GM21717 (cell line): ENCODE results near the gene ASF1B.

Source experiments
- ATAC-seq: cut with Tn5 transposase; IDR thresholded peaks from one replicate; pipeline ENCODE4 v1.9.1; 2021; ENCODE audit warnings: mild to moderate bottlenecking, moderate library complexity; ENCODE audit not compliant: unreplicated experiment

The ASF1B gene

GRCh38 chr19:14112051-14112808 is 24.2 kb downstream of the ASF1B start:
- no peak for ATAC-seq

- ATAC-seq: no peak
Measured at GRCh38 chr19:14111486-14111885, 24.9 kb downstream of the ASF1B start.

GRCh38 chr19:14110650-14111049 is 25.7 kb downstream of the ASF1B start:
- no peak for ATAC-seq

DNA sequence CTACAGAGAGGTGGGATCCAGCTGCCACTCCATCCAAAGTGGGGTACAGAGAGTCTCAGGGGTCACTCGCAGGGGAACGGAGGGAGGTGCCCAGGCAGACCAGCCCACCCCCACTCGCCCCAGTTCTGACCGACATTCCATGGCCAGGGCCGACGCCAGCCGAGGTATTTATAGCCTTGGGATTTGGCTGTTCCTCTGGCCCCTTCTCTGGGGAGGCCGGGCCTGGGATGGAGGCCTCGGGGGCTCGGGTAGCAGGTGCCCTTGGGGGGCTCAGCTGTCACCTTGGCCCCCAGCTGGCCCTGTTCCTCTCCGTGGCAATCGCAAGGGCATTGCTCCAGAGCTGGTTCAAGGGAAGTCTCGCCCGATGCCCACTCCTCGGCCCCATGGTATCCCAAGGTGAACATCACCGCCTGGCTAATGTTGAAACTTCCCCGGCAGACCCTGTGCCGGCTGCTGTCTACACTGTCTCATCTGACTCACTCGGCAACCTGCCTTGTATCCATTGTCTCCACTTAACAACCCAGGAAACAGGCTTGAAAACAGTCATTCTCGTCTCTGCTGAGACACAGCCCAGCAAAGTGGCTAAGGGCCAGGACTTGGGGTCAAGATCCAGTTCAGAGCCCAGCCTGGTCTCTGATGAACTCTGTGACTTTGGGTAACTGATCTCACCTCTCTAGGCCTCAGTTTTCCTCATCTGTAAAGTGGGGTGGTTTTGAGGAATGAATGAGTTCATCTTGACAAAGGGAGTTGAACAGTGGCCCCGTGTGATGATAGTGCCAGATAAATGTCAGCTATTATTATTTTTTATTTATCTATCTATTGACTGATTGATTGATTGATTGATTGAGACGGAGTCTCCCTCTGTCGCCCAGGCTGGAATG is 28.6 kb downstream of the ASF1B start:
- no peak for ATAC-seq

GRCh38 chr19:14106840-14107239 is 29.5 kb downstream of the ASF1B start:
- no peak for ATAC-seq

DNA sequence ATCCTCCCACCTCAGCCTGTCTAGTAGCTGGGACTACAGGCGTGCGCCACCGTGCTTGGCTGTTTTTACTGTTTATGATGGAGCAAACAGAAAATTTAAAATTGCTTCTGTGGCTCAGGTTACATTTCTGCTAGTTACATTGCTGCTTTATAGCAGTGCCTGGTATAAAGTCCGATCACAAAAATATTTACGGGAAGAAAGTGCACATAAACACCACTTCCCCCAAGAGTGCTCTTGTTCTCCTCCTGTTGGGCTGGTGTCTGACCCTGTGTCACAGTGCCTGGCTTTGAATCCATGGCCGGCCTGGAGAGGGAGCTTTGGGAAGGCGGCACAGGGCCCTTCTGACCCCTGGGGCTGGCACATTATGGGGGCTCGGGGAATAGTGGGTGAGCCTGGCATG is 30.7 kb downstream of the ASF1B start:
- no peak for ATAC-seq

- ATAC-seq: no peak
Measured at GRCh38 chr19:14103310-14103709, 33.1 kb downstream of the ASF1B start.

DNA sequence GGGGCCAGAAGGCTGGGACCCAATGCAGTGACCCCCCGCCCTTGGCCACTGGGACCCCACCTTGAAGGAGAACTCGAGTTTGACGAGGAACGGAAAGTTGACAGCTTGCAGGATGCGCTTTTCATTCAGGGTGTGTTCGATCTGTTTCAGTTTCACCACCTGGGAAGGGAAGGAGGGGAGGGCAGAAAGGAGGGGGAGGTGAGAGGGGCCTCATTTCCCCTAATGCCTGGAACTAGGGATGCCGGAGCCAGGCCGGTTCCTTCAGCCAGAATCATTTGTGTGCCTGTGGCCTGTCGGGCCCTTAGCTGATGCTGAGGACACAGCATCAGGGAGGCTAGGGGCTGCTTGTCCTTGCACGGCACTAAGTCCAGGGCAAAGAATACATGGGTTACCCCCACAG is 33.6 kb downstream of the ASF1B start:
- ATAC-seq: no peak

- ATAC-seq: no peak
Measured at GRCh38 chr19:14102102-14102696, 34.2 kb downstream of the ASF1B start.

GRCh38 chr19:14101003-14101545 is 35.3 kb downstream of the ASF1B start:
- ATAC-seq: no peak

DNA sequence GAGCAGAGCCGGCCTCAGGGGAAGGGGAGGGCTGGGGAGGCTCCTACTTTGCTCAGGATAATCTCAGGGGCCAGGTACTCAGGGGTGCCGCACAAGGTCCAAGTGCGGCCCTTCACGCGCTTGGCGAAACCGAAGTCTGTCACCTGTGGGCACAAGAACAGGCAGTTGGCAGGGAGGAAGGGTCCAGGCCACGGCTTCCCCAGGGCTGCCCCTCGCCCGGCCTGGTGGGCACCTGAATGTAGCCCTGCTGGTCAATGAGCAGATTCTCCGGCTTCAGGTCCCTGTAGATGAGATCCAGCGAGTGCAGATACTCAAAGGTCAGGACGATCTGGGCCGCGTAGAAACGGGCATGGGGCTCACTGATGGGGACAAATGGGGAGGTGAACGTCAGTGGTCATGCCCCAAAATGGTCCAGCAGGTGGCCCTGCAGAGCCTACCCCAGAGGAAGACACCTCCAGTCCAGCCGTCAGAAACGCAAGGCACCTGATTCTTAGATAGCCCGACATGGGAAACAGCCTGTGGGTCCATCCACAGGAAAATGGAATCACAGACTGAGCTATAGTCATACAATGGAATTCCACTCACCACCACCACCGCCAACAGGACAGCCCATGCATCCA is 38.7 kb downstream of the ASF1B start:
- ATAC-seq: no peak

- ATAC-seq: no peak
Measured at GRCh38 chr19:14096272-14096992, 40.0 kb downstream of the ASF1B start.

DNA sequence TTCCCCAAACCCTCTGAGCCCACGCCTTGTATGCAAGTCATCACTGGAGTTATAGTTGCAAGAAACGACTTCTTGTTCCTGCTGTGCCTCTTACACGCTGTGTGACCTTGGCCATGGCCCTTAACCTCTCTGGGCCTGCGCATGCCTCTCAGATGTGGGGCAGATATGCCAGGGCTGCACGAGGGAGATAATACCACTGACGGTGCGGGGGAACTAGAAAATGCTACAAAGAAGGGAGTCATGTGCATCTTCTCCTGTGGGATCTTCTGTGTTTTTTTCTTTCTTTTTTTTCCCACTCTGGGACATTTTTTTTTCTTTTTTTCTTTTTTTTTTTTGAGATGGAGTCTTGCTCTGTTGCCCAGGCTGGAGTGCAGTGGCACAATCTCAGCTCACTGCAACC is 41.5 kb downstream of the ASF1B start:
- ATAC-seq: no peak

DNA sequence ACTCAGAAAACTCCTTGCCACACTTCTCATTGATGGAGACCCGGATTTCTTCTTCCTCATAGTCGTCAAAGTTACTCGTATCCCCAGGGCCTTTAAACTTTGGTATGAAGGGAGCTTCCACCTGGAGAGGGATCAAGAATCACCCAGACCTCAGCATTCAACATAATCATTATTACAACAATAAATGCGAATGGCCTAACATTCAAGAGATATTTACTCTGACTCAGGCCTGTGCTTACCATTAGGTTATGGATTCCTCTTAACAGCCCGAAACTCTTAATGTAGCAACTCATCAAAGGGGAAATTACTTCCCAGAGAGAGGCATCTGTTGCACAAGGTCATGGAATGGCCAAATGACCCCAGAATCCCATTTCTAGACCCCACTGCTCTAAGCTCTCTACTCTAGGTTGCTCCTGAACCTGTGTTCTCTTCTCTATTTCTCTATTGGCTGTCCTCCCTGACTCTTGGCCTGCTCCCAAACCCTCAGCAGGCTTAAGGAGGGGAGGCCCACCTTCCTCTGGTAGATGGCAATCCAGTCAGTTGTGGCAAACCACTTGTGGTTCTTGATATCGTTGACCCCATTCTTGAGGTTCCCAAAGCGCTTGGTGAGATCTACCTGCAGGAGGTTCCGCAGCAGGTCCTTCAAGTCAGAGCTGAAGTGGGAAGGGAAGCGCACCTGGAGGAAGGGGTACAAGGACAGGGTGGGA is 43.1 kb downstream of the ASF1B start:
- no peak for ATAC-seq

DNA sequence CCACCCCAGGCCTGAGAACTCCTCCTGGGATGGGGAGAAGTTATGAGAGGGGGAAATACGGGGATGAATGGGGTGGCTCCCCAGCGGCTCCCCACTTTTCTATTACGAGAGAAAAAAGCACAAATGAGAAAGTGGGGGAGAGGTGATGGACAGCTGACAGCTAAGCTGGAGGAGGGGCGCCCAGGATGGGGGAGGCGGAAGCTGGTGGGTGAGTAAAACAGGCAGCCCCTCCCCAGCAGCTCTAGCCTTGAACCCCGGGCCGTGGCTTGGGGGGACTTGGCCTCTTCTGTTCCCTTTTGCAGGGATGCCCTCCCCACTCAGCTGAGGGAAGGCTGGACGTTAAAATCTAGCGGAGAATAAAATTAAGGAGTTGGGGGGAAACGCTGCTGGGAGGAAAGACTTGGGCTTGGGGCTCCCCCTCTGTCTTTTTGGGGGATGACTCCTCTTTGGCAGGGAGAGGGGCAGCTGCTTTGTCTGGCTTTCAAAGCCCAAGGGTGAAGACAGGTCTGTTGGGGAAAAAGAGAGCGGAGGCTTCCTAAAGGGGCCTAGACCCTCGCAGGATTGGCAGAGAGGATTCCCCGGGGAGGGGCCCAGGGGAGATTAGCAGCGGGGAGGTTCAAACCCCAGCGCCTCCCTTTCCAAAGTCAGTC is 44.5 kb downstream of the ASF1B start:
- ATAC-seq: peak; percentile 8

DNA sequence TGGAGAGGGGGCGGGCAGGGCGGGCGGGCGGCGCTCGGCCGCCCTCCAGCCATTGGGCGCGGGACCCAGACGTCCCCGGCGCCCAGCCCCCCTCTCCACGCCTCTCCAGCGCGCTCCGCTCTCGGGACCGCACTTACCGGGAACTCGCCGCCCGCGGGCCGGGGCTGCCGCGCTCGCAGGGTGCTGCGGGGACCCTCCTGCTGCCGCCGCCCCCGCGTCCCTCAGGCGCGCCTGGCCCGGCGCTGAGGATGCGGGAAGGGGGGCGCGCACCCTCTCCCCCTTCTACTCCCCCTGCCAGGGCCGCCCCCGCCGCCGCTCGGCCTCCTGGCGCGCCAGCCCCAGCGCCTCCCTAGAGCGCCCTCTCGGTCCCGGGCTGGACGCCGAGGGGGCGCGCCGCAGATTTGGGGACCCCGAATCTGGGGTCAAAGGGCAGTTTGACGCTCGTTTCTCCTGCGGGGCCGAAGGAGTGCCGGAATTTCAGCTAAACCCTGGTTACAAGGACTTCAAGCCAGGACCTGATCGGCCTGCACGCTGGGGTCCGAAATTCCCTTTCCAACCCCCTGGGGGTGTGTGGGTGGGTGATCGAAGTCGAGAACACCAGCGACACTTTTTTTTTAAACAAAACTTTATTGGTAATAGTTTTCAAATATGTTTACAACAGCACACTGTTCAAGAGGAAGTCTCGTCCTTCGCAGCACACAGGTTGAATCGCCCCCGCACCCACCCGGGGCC is 45.1 kb downstream of the ASF1B start:
- ATAC-seq: peak; percentile 40

- peak; percentile 30 for ATAC-seq
Measured at GRCh38 chr19:14090509-14091080, 45.8 kb downstream of the ASF1B start, which contains the start of gene SAMD1. Gene SAMD1, minus strand, starts transcription at chr19:14090751.
